ENCODE data around the gene ARMC7.

DNA sequence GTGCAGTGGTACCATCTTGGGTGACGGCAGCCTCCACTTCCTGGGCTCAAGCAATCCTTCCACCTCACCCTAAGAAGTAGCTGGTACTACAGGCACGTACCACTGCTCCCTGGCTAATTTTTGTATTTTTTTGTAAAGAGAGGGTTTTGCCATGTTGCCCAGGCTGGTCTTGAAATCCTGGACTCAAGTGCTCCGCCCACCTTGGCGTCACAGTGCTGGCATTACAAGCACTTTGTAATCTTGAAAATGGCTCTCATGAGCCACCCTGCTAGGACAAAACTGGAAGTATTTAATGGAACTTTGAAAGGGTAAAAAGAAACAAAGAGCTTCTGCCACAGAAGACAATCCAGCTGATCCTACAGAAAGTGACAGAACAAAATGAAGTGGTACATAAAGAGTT is 63.8 kb downstream of the ARMC7 start:
- TF ChIP-seq CTCF (conservative IDR thresholded peaks at IDR 0.05; ENCODE audit: low read length) (no peak), EZH2phosphoT487 (IDR thresholded peaks at IDR 0.05; ENCODE audit: borderline replicate concordance) (no peak)
